ENCODE results near the gene RAB11FIP3.

RAB11FIP3 gene

DNA sequence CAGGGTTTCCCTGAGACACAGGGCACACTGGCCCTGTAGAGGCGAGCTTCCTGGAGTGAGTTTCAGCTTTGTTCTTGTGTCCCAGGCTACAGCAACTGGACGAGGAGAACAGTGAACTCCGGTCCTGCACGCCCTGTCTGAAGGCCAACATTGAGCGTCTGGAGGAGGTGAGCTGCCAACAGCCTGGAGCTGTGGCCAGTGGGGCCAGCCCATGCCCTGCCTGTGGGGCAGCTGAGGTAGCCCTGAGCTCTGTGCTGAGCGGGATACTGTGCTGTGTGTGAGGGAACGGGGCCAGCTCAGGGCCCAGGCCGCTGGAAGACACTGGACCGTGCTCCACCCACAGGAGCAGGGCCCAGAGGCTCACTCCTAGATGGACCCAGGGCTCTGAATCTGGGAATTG, 93.4 kb downstream of the RAB11FIP3 start:
- TF ChIP-seq EP300 (IDR thresholded peaks at IDR 0.05; ENCODE audit: borderline replicate concordance) (no peak), CEBPB (IDR thresholded peaks at IDR 0.05) (no peak), TEAD4 (IDR thresholded peaks at IDR 0.05) (no peak)

DNA sequence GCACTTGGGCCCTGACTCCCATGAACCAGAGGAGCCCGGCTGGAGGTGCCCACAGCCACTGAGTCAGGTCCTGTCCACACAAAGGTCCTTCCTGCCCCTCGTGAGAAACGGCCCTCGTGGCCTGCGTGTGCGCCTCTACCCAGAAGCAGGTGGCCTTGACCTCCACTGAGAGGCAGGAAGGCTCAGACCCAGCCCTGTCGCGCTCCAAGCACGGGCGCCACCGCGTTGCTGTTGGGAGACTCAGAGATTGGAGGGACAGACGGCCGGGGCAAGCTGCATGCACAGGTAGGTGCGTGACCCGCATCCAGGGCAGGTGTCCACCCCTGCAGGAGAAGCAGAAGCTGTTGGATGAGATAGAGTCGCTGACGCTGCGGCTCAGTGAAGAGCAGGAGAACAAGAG, 94.0 kb downstream of the RAB11FIP3 start:
- TF ChIP-seq CEBPB (IDR thresholded peaks at IDR 0.05) = no peak
- TF ChIP-seq FOXM1 (IDR thresholded peaks at IDR 0.05; ENCODE audit: borderline replicate concordance, low read depth) = no peak
- TF ChIP-seq NFIC (IDR thresholded peaks at IDR 0.05) = no peak
- no peak for TF ChIP-seq YY1 (IDR thresholded peaks at IDR 0.05; ENCODE audit: low read depth)
- no peak for TF ChIP-seq ZBTB7A (IDR thresholded peaks at IDR 0.05; ENCODE audit: low read depth)
- TF ChIP-seq RAD21 (IDR thresholded peaks at IDR 0.05; ENCODE audit: low read depth) = no peak
- TF ChIP-seq, protein P1, sequence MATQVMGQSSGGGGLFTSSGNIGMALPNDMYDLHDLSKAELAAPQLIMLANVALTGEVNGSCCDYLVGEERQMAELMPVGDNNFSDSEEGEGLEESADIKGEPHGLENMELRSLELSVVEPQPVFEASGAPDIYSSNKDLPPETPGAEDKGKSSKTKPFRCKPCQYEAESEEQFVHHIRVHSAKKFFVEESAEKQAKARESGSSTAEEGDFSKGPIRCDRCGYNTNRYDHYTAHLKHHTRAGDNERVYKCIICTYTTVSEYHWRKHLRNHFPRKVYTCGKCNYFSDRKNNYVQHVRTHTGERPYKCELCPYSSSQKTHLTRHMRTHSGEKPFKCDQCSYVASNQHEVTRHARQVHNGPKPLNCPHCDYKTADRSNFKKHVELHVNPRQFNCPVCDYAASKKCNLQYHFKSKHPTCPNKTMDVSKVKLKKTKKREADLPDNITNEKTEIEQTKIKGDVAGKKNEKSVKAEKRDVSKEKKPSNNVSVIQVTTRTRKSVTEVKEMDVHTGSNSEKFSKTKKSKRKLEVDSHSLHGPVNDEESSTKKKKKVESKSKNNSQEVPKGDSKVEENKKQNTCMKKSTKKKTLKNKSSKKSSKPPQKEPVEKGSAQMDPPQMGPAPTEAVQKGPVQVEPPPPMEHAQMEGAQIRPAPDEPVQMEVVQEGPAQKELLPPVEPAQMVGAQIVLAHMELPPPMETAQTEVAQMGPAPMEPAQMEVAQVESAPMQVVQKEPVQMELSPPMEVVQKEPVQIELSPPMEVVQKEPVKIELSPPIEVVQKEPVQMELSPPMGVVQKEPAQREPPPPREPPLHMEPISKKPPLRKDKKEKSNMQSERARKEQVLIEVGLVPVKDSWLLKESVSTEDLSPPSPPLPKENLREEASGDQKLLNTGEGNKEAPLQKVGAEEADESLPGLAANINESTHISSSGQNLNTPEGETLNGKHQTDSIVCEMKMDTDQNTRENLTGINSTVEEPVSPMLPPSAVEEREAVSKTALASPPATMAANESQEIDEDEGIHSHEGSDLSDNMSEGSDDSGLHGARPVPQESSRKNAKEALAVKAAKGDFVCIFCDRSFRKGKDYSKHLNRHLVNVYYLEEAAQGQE (IDR thresholded peaks at IDR 0.05; ENCODE audit: low read depth) = no peak

DNA sequence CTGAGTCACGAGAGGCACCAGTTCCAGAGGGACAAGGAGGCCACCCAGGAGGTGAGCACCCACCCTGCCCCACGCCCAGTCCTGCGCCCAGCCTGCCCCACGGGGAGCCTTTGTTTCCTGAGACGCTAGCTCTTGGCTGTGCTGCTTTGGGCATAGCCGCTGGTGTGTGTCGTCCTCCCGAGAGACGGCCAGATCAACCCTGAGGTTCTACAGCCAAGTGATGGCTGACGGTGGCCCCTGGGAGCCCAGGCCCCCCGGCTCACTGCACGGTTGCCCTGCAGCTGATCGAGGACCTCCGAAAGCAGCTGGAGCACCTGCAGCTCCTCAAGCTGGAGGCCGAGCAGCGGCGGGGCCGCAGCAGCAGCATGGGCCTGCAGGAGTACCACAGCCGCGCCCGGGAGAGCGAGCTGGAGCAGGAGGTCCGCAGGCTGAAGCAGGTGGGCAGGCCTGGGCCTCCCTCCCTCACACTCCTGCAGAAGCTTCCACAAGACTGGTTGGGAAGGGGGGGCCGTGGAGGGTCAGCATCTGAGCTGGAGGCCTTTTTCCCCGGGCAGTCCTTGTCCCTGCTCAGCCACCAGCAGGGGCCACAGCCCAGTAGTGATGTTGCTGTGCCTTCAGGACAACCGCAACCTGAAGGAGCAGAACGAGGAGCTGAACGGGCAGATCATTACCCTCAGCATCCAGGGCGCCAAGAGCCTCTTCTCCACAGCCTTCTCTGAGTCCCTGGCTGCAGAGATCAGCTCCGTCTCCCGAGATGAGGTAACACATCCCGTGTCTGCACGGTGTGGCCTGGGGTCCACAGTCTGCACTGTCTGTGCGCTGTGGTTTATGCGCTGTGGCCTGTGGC, 94.6 kb downstream of the RAB11FIP3 start:
- TF ChIP-seq TCF12 (IDR thresholded peaks at IDR 0.05; ENCODE audit: low read depth) = no peak
- TF ChIP-seq TEAD4 (IDR thresholded peaks at IDR 0.05) = no peak
- TF ChIP-seq ZBTB7A (IDR thresholded peaks at IDR 0.05; ENCODE audit: low read depth) = no peak
- no peak for TF ChIP-seq NFIC (IDR thresholded peaks at IDR 0.05)
- TF ChIP-seq EP300 (IDR thresholded peaks at IDR 0.05; ENCODE audit: borderline replicate concordance) = no peak
- TF ChIP-seq CREB1 (IDR thresholded peaks at IDR 0.05; ENCODE audit: low read depth) = no peak
- no peak for TF ChIP-seq FOXM1 (IDR thresholded peaks at IDR 0.05; ENCODE audit: borderline replicate concordance, low read depth)
- TF ChIP-seq, protein P2, sequence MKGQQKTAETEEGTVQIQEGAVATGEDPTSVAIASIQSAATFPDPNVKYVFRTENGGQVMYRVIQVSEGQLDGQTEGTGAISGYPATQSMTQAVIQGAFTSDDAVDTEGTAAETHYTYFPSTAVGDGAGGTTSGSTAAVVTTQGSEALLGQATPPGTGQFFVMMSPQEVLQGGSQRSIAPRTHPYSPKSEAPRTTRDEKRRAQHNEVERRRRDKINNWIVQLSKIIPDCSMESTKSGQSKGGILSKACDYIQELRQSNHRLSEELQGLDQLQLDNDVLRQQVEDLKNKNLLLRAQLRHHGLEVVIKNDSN (IDR thresholded peaks at IDR 0.05) = no peak
- TF ChIP-seq YY1 (IDR thresholded peaks at IDR 0.05; ENCODE audit: low read depth) = no peak
- TF ChIP-seq EGR1 (IDR thresholded peaks at IDR 0.05) = no peak
- TF ChIP-seq TAF1 (IDR thresholded peaks at IDR 0.05; ENCODE audit: low read depth) = no peak
- TF ChIP-seq, protein P3, sequence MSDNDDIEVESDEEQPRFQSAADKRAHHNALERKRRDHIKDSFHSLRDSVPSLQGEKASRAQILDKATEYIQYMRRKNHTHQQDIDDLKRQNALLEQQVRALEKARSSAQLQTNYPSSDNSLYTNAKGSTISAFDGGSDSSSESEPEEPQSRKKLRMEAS (IDR thresholded peaks at IDR 0.05) = no peak
- no peak for TF ChIP-seq RAD21 (IDR thresholded peaks at IDR 0.05; ENCODE audit: low read depth)
- no peak for TF ChIP-seq CEBPB (IDR thresholded peaks at IDR 0.05)

DNA sequence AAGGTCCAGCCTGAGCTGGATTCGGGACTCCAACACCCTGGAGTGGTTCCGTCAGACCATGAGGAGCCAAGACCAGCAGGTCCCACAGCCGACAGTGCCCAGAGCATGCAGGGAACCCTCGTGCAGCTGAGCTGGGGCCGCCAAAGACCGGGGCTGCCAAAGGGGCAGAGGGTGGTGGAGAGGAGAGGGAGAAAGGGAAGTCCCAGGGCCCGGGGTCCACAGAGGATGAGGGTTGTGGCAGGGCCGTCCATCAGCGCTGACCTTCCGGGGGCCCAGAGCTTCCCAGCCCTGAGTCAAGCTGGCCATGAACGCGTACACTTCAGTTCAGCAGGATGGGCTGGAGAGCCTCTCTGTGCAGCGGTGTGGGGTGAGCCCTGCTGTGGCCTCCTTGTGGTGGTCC, 95.4 kb downstream of the RAB11FIP3 start:
- TF ChIP-seq NFIC (IDR thresholded peaks at IDR 0.05) (no peak), EP300 (IDR thresholded peaks at IDR 0.05; ENCODE audit: borderline replicate concordance) (no peak), YY1 (IDR thresholded peaks at IDR 0.05; ENCODE audit: low read depth) (no peak), ZBTB7A (IDR thresholded peaks at IDR 0.05; ENCODE audit: low read depth) (no peak), FOXM1 (IDR thresholded peaks at IDR 0.05; ENCODE audit: borderline replicate concordance, low read depth) (no peak), TAF1 (IDR thresholded peaks at IDR 0.05; ENCODE audit: low read depth) (no peak), CREB1 (IDR thresholded peaks at IDR 0.05; ENCODE audit: low read depth) (no peak), EGR1 (IDR thresholded peaks at IDR 0.05) (no peak), TCF12 (IDR thresholded peaks at IDR 0.05; ENCODE audit: low read depth) (no peak), TEAD4 (IDR thresholded peaks at IDR 0.05) (no peak), RAD21 (IDR thresholded peaks at IDR 0.05; ENCODE audit: low read depth) (no peak), CEBPB (IDR thresholded peaks at IDR 0.05) (no peak)
- TF ChIP-seq, protein P3 (IDR thresholded peaks at IDR 0.05) = no peak
- TF ChIP-seq, protein P2 (IDR thresholded peaks at IDR 0.05) = no peak
- TF ChIP-seq, protein P1 (IDR thresholded peaks at IDR 0.05; ENCODE audit: low read depth) = no peak

DNA sequence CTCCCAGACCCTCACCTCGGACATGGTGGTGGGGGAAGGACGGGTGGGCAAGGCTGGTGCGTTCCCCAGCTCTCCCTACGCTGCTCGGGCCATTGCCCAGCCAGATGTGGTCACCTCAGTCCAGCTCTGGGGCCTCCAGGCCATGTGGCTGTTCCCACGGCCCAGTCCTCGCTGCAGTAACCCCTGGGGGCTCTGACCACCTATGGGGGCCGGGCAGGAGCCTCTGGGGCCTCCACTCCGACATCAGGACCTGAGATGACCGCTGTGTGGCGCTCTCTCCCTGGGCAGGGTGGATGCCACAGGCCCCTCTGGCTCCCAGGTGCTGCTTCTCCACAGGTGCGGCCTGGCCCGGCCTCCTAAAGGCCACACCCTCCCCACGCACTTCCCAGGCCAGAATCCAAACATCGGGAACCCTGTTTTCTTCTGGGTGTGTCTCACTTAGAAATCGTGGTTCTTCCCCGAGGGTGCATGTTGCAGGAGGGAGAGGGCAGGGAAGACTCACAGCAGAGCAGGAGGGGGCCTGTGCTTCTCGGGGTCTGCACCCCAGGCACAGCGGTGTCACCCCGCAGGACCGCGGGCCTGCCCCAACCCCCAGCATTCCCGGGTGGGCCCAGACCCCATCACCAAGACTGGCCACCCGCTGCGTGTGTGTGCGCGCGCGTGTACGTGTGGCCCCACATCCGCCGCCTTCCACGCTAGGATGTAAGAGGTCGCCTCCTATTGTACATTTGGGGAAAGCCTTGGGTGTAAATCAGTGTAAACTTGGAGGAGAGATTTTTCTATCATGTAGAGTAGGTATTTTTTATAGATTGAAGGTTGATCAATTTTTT, 96.1 kb downstream of the RAB11FIP3 start:
- no peak for TF ChIP-seq ZBTB7A (IDR thresholded peaks at IDR 0.05; ENCODE audit: low read depth)
- TF ChIP-seq, protein P2 (IDR thresholded peaks at IDR 0.05) = no peak
- no peak for TF ChIP-seq RAD21 (IDR thresholded peaks at IDR 0.05; ENCODE audit: low read depth)
- TF ChIP-seq EGR1 (IDR thresholded peaks at IDR 0.05) = no peak
- no peak for TF ChIP-seq YY1 (IDR thresholded peaks at IDR 0.05; ENCODE audit: low read depth)
- TF ChIP-seq EP300 (IDR thresholded peaks at IDR 0.05; ENCODE audit: borderline replicate concordance) = no peak
- TF ChIP-seq, protein P3 (IDR thresholded peaks at IDR 0.05) = no peak
- no peak for TF ChIP-seq TCF12 (IDR thresholded peaks at IDR 0.05; ENCODE audit: low read depth)
